HepG2 (cell line): ENCODE data around the gene SUSD3. TPM values are rescaled to one million over a fixed set of nuclear protein-coding genes. Genes with fewer than 3 reads are reported as not detected.

Experiments used
- ATAC-seq: fragments of 200-7000 bp; cut with Tn5 transposase; 3 replicates; pipeline ENCODE4 v1.9.1; 2020; ENCODE audit warnings: mild to moderate bottlenecking, moderate library complexity
- BruUV-seq: library from RNA; stranded (reverse); fragments of 400-500 nt; replicated peaks from 2 replicates; lab custom pipeline; 2021; lab: Mats Ljungman, UMichigan
- CTCF ChIA-PET: fragments of 300-600 bp; formaldehyde crosslinking; extraction: SDS; loops from one replicate; lab custom pipeline; 2021; ENCODE audit warnings: low total read pairs, inconsistent platforms, low intra/inter-chr PET ratio; lab: Yijun Ruan, JAX
- POLR2A ChIA-PET: fragments of 350-600 bp; sonication (Branson Sonifier 250); formaldehyde crosslinking; loops from one replicate; lab custom pipeline; 2020; ENCODE audit warnings: antibody characterized with exemption, inconsistent platforms; lab: Yijun Ruan, JAX
- DNase-seq: peaks from one replicate; pipeline ENCODE4 v3.0.0-alpha.2; 2015; ENCODE audit warnings: low spot score
- FAIRE-seq: peaks from 3 replicates; lab custom pipeline; 2011; peaks lifted over from hg19 to GRCh38; lab: Jason Lieb, UNC
- H2AFZ ChIP-seq: one replicate; pipeline ENCODE4 v1.6.1; 2011; ENCODE audit warnings: low read length, inconsistent platforms
- H3K27ac ChIP-seq: fragments of 300-600 bp; 3 replicates; pipeline ENCODE4 v1.8.0; 2011; ENCODE audit warnings: mixed run types, mild to moderate bottlenecking, mixed read lengths, low read length, inconsistent platforms; ENCODE audit not compliant: insufficient read depth; ENCODE audit errors: extremely low read length
- H3K27me3 ChIP-seq, 2 experiments: fragments of 200-600 bp in 1 of 2; 2 replicates in 1 of 2; 3 replicates in 1 of 2; pipeline versions ENCODE4 v1.6.0 to v1.8.0; 2011; ENCODE audit warnings: low read length in 2 of 2, mild to moderate bottlenecking in 2 of 2, moderate library complexity in 2 of 2, inconsistent platforms in 1 of 2; ENCODE audit not compliant: insufficient read depth in 2 of 2, control insufficient read depth in 1 of 2
- H3K36me3 ChIP-seq, 2 experiments: fragments of 200-600 bp in 1 of 2; replicated peaks in 1 of 2; 2 replicates in 1 of 2; 3 replicates in 1 of 2; pipeline versions ENCODE4 v1.5.1 to v1.8.0; 2011; ENCODE audit warnings: low read length in 2 of 2, inconsistent platforms in 1 of 2; ENCODE audit not compliant: insufficient read depth in 2 of 2, control insufficient read depth in 1 of 2
- H3K4me1 ChIP-seq: 2 replicates; pipeline ENCODE4 v1.5.1; 2012; ENCODE audit warnings: low read length, inconsistent platforms; ENCODE audit not compliant: insufficient read depth
- H3K4me2 ChIP-seq: 2 replicates; pipeline ENCODE4 v1.6.0; 2011; ENCODE audit warnings: low read depth, low read length, inconsistent platforms
- H3K4me3 ChIP-seq, 3 experiments: fragments of 200-600 bp in 1 of 3; sonication (generic), shearing (Covaris generic) in 1 of 3; replicated peaks in 1 of 3; 2 replicates each; pipeline ENCODE4 v1.5.1; 2011 to 2016; ENCODE audit warnings: low read length in 3 of 3, inconsistent platforms in 2 of 3, low read depth in 2 of 3, mild to moderate bottlenecking in 2 of 3, control low read depth in 1 of 3, mixed read lengths in 1 of 3; ENCODE audit not compliant: insufficient read depth in 1 of 3
- H3K79me2 ChIP-seq: one replicate; pipeline ENCODE4 v1.6.1; 2011; ENCODE audit warnings: low read length, inconsistent platforms; ENCODE audit not compliant: insufficient read depth
- H3K9ac ChIP-seq: 2 replicates; pipeline ENCODE4 v1.6.0; 2011; ENCODE audit warnings: mild to moderate bottlenecking, low read depth, low read length, inconsistent platforms; ENCODE audit not compliant: insufficient read depth
- H3K9me3 ChIP-seq: 2 replicates; pipeline ENCODE4 v1.5.1; 2012; ENCODE audit warnings: mild to moderate bottlenecking, low read length
- H4K20me1 ChIP-seq: 2 replicates; pipeline ENCODE4 v1.6.0; 2011; ENCODE audit warnings: inconsistent platforms, mild to moderate bottlenecking, low read length, moderate library complexity; ENCODE audit not compliant: insufficient read depth
- BATF2 ChIP-seq: sonication (generic); formaldehyde crosslinking; IDR thresholded peaks from 2 replicates; pipeline ENCODE4 v1.8.0; 2022; ENCODE audit warnings: mild to moderate bottlenecking, missing genetic modification reagents, moderate library complexity
- CTCF ChIP-seq: sonication (generic); formaldehyde crosslinking; IDR thresholded peaks from 2 replicates; pipeline ENCODE4 v1.5.0; 2020; ENCODE audit warnings: mild to moderate bottlenecking, missing genetic modification reagents, moderate library complexity
- ELF4 ChIP-seq: sonication (generic); formaldehyde crosslinking; IDR thresholded peaks from 2 replicates; pipeline ENCODE4 v1.5.0; 2020; ENCODE audit warnings: missing genetic modification reagents, mild to moderate bottlenecking, moderate library complexity, borderline replicate concordance
- GMEB1 ChIP-seq: sonication (generic); formaldehyde crosslinking; IDR thresholded peaks from 2 replicates; pipeline ENCODE4 v1.5.1; 2020; ENCODE audit warnings: missing genetic modification reagents, mild to moderate bottlenecking, borderline replicate concordance
- MEIS1 ChIP-seq: sonication (generic); formaldehyde crosslinking; IDR thresholded peaks from 2 replicates; pipeline ENCODE4 v1.9.0; 2021; ENCODE audit warnings: mild to moderate bottlenecking, missing genetic modification reagents, moderate library complexity, borderline replicate concordance
- NONO ChIP-seq, 2 experiments: fragments of 450-650 bp in 1 of 2; sonication (generic) in 1 of 2; formaldehyde crosslinking in 1 of 2; IDR thresholded peaks in 1 of 2; conservative IDR thresholded peaks in 1 of 2; 2 replicates each; pipeline versions ENCODE4 v1.6.1 to v1.8.0; 2017 to 2022; ENCODE audit warnings: mild to moderate bottlenecking in 1 of 2, missing genetic modification reagents in 1 of 2, moderate library complexity in 1 of 2
- TFAP4 ChIP-seq: sonication (generic); IDR thresholded peaks from 2 replicates; pipeline ENCODE4 v1.6.1; 2016; ENCODE audit warnings: low read depth, borderline replicate concordance
- ZBTB1 ChIP-seq: sonication (generic); formaldehyde crosslinking; IDR thresholded peaks from 2 replicates; pipeline ENCODE4 v1.4.0; 2020; ENCODE audit warnings: missing genetic modification reagents, borderline replicate concordance
- ZMYM4 ChIP-seq: sonication (generic); formaldehyde crosslinking; IDR thresholded peaks from 2 replicates; pipeline ENCODE4 v1.8.1; 2023; ENCODE audit warnings: mild to moderate bottlenecking, missing genetic modification reagents
- ZNF225 ChIP-seq: sonication (generic); formaldehyde crosslinking; IDR thresholded peaks from 2 replicates; pipeline ENCODE4 v1.4.0; 2020; ENCODE audit warnings: mild to moderate bottlenecking, missing genetic modification reagents
- ZNF275 ChIP-seq: sonication (generic); formaldehyde crosslinking; IDR thresholded peaks from 2 replicates; pipeline ENCODE4 v1.8.0; 2022; ENCODE audit warnings: missing genetic modification reagents, mild to moderate bottlenecking, inconsistent platforms, borderline replicate concordance
- ZNF772 ChIP-seq: sonication (generic); formaldehyde crosslinking; IDR thresholded peaks from 2 replicates; pipeline ENCODE4 v1.5.0; 2020; ENCODE audit warnings: mild to moderate bottlenecking, missing genetic modification reagents
- ZNF792 ChIP-seq: IDR thresholded peaks from 2 replicates; pipeline ENCODE4 v1.6.1; 2016
- WGBS: methylation state at CpG from one replicate; pipeline ENCODE4 v1.1.6; 2017; ENCODE audit warnings: low lambda C conversion rate; 5-methylcytosine and 5-hydroxymethylcytosine counted together
- in situ Hi-C: cut with HindIII; loops from 2 replicates; pipeline ENCODE4 v1.10.0; 2017; ENCODE audit warnings: low pct_unique_long_range_greater_than_20kb; ENCODE audit not compliant: extremely low pct_ligation_motif_present
- intact Hi-C: fragments of 100-400 bp; cut with micrococcal nuclease; formaldehyde crosslinking; loops from one replicate; pipeline ENCODE4 v1.10.0; 2022; ENCODE audit not compliant: unreplicated experiment
- polyA plus RNA-seq, 8 experiments: library from polyadenylated mRNA; depleted of rRNA in 3 of 8; stranded (reverse) in 7 of 8; unstranded in 1 of 8; fragments of >200 nt; fragmentation: Illumina TruSeq in 4 of 8; extraction: Trizol in 4 of 8; gene quantifications; 2 replicates each; pipeline versions ENCODE4 v1.2.1 to v1.2.3, GENCODE V29; 2011 to 2016; ENCODE audit warnings: low read depth in 4 of 8, missing spikeins in 1 of 8, mixed read lengths in 1 of 8; ENCODE audit not compliant: insufficient read depth in 1 of 8
- total RNA-seq, 5 experiments: library from RNA; depleted of rRNA; stranded (reverse); fragments of >200 nt; fragmentation: Illumina TruSeq; extraction: Trizol; gene quantifications; 2 replicates each; pipeline ENCODE4 v1.2.3, GENCODE V29; 2016; ENCODE audit warnings: low read depth in 1 of 5

SUSD3 gene
- total and polyA plus RNA-seq, 2 of the 13 experiments (the other 11 are each of a cell fraction or from before 2014, with no cell fraction given), result 7.0 to 9.1 TPM

- in situ Hi-C loops, result no loop called here
- peak overlapping the region; percentile 73 for H3K27ac ChIP-seq
- intact Hi-C loops, result loop anchor here (1.0 kb wide), 1 partner anchor 33 kb away; no protein-coding TSS in a partner anchor
- no peaks in the 10 kb centered on the region for H3K9me3 ChIP-seq
- H3K79me2 ChIP-seq, result peaks cover 18% of the 10 kb centered on the region
- ATAC-seq (peak; percentile 83), FAIRE-seq (no peak), DNase-seq (peak; percentile 95)
- ChIA-PET CTCF (no interaction called here), POLR2A (interaction anchor here (0.6 to 3.4 kb wide), 9 partner anchors 10 to 62 kb away, joined by 3 to 21 read pairs (median 4); partner anchors contain the start of gene NINJ1)
- BruUV-seq, result no TSS peak
- no peaks in the 10 kb centered on the region; a peak in 1 of 5 replicates for H3K27me3 ChIP-seq
- peaks cover 71% of the 10 kb centered on the region for H3K4me1 ChIP-seq
- peak overlapping the region; percentile 79 for H3K9ac ChIP-seq
- no peaks in the 10 kb centered on the region; the same call in 1 of the 2 replicates for H4K20me1 ChIP-seq
- peak overlapping the region; percentile 80 to 91 (median 90) for H3K4me3 ChIP-seq
- WGBS, result 1% methylated on average over 39 of the region's 95 CpGs
- no peak overlapping the region for H2AFZ ChIP-seq
- H3K36me3 ChIP-seq, result no peaks in the 10 kb centered on the region
- peak overlapping the region; percentile 82 for H3K4me2 ChIP-seq
- TF ChIP-seq ZNF275 (CRISPR knock-in tag) (no peak; the same call in 1 of the 2 replicates), NONO (IDR thresholded peaks at IDR 0.05) (no peak), NONO (CRISPR knock-in tag; conservative IDR thresholded peaks at IDR 0.05) (peak; percentile 73; the same call in 1 of the 2 replicates), ZNF792 (CRISPR knock-in tag) (peak; percentile 22; the same call in 1 of the 2 replicates), GMEB1 (CRISPR knock-in tag) (peak; percentile 71; the same call in 1 of the 2 replicates), ZBTB1 (CRISPR knock-in tag) (no peak), TFAP4 (0 out of 2 replicates have a peak, but pooled peaks have one; percentile 9), ELF4 (no peak), BATF2 (no peak), ZNF225 (CRISPR knock-in tag) (no peak), MEIS1 (peak; percentile 20; the same call in 1 of the 2 replicates), CTCF (CRISPR knock-in tag) (no peak), ZMYM4 (no peak), ZNF772 (peak; percentile 23; the same call in 1 of the 2 replicates)
Observed at GRCh38 chr9:93095205-93096130, 37.0 kb downstream of the SUSD3 start.
